NB4 (cell line): ENCODE data around the gene KCNK3.
A peak's percentile ranks its signal among the peaks of the same experiment; 100 is the strongest.

Experiments
- DNase-seq: peaks from one replicate; pipeline ENCODE4 v3.0.0; 2010; ENCODE audit warnings: low read depth
- H3K4me3 ChIP-seq: one replicate; pipeline ENCODE4 v1.5.1; 2011; ENCODE audit warnings: mild to moderate bottlenecking, low read depth, low read length, moderate library complexity
- MAX ChIP-seq: IDR thresholded peaks from 2 replicates; pipeline ENCODE4 v1.6.1; 2011; ENCODE audit warnings: low read depth, low read length
- MYC ChIP-seq: IDR thresholded peaks from 2 replicates; pipeline ENCODE4 v1.6.1; 2011; ENCODE audit warnings: low read depth, low read length
- POLR2A ChIP-seq: IDR thresholded peaks from 2 replicates; pipeline ENCODE4 v1.6.1; 2011; ENCODE audit warnings: mild to moderate bottlenecking; ENCODE audit not compliant: insufficient read length; ENCODE audit errors: extremely low read depth
- TF ChIP-seq, protein P1 (sequence below): IDR thresholded peaks from one replicate; pipeline ENCODE4 v1.5.1; 2012; ENCODE audit warnings: low read depth, low read length

KCNK3 gene

GRCh38 chr2:26648516-26648915, 44.0 kb upstream of the KCNK3 start:
- H3K4me3 ChIP-seq = no peak overlapping the region
- no peak for DNase-seq
- TF ChIP-seq, protein P1, sequence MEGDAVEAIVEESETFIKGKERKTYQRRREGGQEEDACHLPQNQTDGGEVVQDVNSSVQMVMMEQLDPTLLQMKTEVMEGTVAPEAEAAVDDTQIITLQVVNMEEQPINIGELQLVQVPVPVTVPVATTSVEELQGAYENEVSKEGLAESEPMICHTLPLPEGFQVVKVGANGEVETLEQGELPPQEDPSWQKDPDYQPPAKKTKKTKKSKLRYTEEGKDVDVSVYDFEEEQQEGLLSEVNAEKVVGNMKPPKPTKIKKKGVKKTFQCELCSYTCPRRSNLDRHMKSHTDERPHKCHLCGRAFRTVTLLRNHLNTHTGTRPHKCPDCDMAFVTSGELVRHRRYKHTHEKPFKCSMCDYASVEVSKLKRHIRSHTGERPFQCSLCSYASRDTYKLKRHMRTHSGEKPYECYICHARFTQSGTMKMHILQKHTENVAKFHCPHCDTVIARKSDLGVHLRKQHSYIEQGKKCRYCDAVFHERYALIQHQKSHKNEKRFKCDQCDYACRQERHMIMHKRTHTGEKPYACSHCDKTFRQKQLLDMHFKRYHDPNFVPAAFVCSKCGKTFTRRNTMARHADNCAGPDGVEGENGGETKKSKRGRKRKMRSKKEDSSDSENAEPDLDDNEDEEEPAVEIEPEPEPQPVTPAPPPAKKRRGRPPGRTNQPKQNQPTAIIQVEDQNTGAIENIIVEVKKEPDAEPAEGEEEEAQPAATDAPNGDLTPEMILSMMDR = no peak
- TF ChIP-seq POLR2A = no peak

- DNase-seq = no peak
- H3K4me3 ChIP-seq = no peak overlapping the region
- no peak for TF ChIP-seq POLR2A
- TF ChIP-seq, protein P1 = no peak
- no peak for TF ChIP-seq MYC
- TF ChIP-seq MAX = no peak
Measured at GRCh38 chr2:26649322-26649721, 43.2 kb upstream of the KCNK3 start.

GRCh38 chr2:26649992-26650712, 42.4 kb upstream of the KCNK3 start:
- no peak for TF ChIP-seq MAX
- TF ChIP-seq, protein P1 = no peak
- TF ChIP-seq MYC = no peak
- TF ChIP-seq POLR2A = no peak
- no peak for DNase-seq
- no peak overlapping the region for H3K4me3 ChIP-seq

DNA sequence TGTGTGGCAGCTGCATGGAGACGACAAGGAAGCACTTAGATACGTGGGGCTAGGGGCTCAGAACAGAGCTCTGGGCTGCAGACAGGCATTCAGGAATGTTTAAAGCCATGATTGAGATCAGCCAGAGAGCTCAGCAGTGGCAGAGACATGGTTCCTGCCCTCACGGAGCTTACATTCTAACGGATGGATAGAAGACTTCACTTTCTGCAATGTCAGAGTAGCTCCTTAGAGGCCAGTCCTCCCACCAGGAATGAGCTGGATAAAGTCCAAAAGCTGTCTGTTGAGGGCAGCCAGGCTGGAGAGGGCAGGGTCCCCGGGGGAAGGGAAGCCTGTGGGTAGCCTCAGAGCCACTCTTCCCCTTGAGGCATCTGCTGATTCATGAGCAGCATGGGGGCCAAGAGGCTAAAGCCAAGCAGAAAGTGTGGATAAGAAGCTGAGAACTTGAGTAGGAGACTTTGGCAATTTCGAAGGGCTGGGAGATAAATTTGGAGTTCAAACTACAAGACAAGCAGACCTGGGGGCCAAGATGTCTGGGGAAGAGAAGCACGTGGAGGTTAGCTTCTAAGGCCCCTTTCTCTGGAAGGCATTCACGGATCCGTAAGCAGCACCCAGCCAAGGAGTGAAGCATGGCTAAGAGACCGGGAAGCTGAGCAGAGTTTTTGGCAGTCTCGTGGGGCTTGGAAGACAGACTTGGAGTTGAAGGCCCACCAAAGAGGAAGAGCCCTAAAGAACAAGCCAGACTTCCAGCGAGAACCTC, 41.6 kb upstream of the KCNK3 start:
- peak; percentile 26 for DNase-seq
- H3K4me3 ChIP-seq = no peak overlapping the region
- TF ChIP-seq, protein P1 = no peak
- no peak for TF ChIP-seq MAX
- no peak for TF ChIP-seq POLR2A
- no peak for TF ChIP-seq MYC

GRCh38 chr2:26651470-26651771, 41.1 kb upstream of the KCNK3 start:
- TF ChIP-seq POLR2A = no peak
- no peak for TF ChIP-seq MAX
- TF ChIP-seq, protein P1 = no peak
- TF ChIP-seq MYC = no peak
- DNase-seq = no peak
- H3K4me3 ChIP-seq = no peak overlapping the region
